Activated CD8-positive, alpha-beta memory T cell treated with anti-CD3 and anti-CD28 coated beads, Interleukin-2, amount 50 U/mL, for 24 hours (primary cell): Measurements from ENCODE around the gene CD79B.

Experiments used
- DNase-seq: peaks from one replicate; pipeline ENCODE4 v3.0.0-alpha.2; 2020; ENCODE audit errors: extremely low read depth

CD79B gene

GRCh38 chr17:63931981-63932561 lies at the start of gene CD79B:
Gene CD79B (minus strand): TSS chr17:63932331. CDS start chr17:63932261, 70 bp downstream.
- no peak for DNase-seq

- no peak for DNase-seq
Observed at GRCh38 chr17:63978272-63979200, 46.4 kb upstream of the CD79B start.

- no peak for DNase-seq
Observed at GRCh38 chr17:63976702-63977101, 44.6 kb upstream of the CD79B start.

- DNase-seq: no peak
Observed at GRCh38 chr17:63975541-63976092, 43.5 kb upstream of the CD79B start.

GRCh38 chr17:63974594-63975192 lies 42.6 kb upstream of the CD79B start:
- no peak for DNase-seq

GRCh38 chr17:63973930-63974593 lies 41.9 kb upstream of the CD79B start:
- no peak for DNase-seq

GRCh38 chr17:63973247-63973646 lies 41.1 kb upstream of the CD79B start:
- DNase-seq: no peak

- no peak for DNase-seq
Observed at GRCh38 chr17:63972796-63973195, 40.7 kb upstream of the CD79B start, which contains the start of gene SCN4A. Gene SCN4A (minus strand): TSS chr17:63972918. CDS start chr17:63972841, 77 bp downstream.

- no peak for DNase-seq
Observed at GRCh38 chr17:63969278-63969677, 37.1 kb upstream of the CD79B start.

- no peak for DNase-seq
Observed at GRCh38 chr17:63967953-63968352, 35.8 kb upstream of the CD79B start.

GRCh38 chr17:63966646-63967264 lies 34.6 kb upstream of the CD79B start:
- DNase-seq: no peak

GRCh38 chr17:63963123-63963522 lies 31.0 kb upstream of the CD79B start:
- no peak for DNase-seq

- DNase-seq: no peak
Observed at GRCh38 chr17:63962298-63962744, 30.2 kb upstream of the CD79B start.

- DNase-seq: no peak
Observed at GRCh38 chr17:63961355-63962212, 29.5 kb upstream of the CD79B start.

GRCh38 chr17:63960430-63960829 lies 28.3 kb upstream of the CD79B start:
- no peak for DNase-seq

- DNase-seq: no peak
Observed at GRCh38 chr17:63960006-63960405, 27.9 kb upstream of the CD79B start.

GRCh38 chr17:63956296-63956920 lies 24.3 kb upstream of the CD79B start:
- DNase-seq: no peak

GRCh38 chr17:63955791-63956190 lies 23.7 kb upstream of the CD79B start:
- no peak for DNase-seq

GRCh38 chr17:63955232-63955631 lies 23.1 kb upstream of the CD79B start:
- DNase-seq: no peak
